Stimulated activated CD8-positive, alpha-beta memory T cell treated with anti-CD3 and anti-CD28 coated beads, Interleukin-15, amount 100 ng/mL, for 48 hours (primary cell): Measurements from ENCODE around the gene PTGES2.
"Not testable (repeated sequence)": the region's sequence is repeated elsewhere in the genome, so short reads cannot be mapped to it uniquely, and the experiment has no call there.

Experiments used
- DNase-seq, 2 donors: peaks; one replicate each; pipeline ENCODE4 v3.0.0-alpha.2; 2020; ENCODE audit warnings: low read depth in 2 of 2

PTGES2 gene

GRCh38 chr9:128118971-128119665, 8.4 kb downstream of the PTGES2 start:
- no peak for DNase-seq

GRCh38 chr9:128118472-128118857, 9.1 kb downstream of the PTGES2 start:
- no peak for DNase-seq

- peak; percentile 85 to 91 for DNase-seq
These were observed 9.7 kb downstream of the PTGES2 start for GRCh38 chr9:128117613-128118471.

GRCh38 chr9:128116104-128117083, 11.1 kb downstream of the PTGES2 start:
- no peak for DNase-seq

- DNase-seq: no peak
These were observed 12.1 kb downstream of the PTGES2 start for GRCh38 chr9:128115187-128116103.

GRCh38 chr9:128114326-128115186, 13.0 kb downstream of the PTGES2 start:
- DNase-seq: no peak

- no peak for DNase-seq
These were observed 13.8 kb downstream of the PTGES2 start for GRCh38 chr9:128113526-128114325.

GRCh38 chr9:128111726-128112125, 15.8 kb downstream of the PTGES2 start:
- not testable (repeated sequence) for DNase-seq

GRCh38 chr9:128109050-128109709, 18.3 kb downstream of the PTGES2 start:
- DNase-seq: no peak

- no peak for DNase-seq
These were observed 19.1 kb downstream of the PTGES2 start for GRCh38 chr9:128108269-128109049.

GRCh38 chr9:128107468-128108268, 19.9 kb downstream of the PTGES2 start:
- DNase-seq: no peak

GRCh38 chr9:128106940-128107467, 20.5 kb downstream of the PTGES2 start:
- no peak for DNase-seq

GRCh38 chr9:128106181-128106939, 21.2 kb downstream of the PTGES2 start:
- no peak for DNase-seq

- DNase-seq: no peak
These were observed 21.9 kb downstream of the PTGES2 start for GRCh38 chr9:128105538-128106175.

- DNase-seq: no peak
These were observed 23.3 kb downstream of the PTGES2 start for GRCh38 chr9:128104171-128104618.
